Upper lobe of right lung (tissue), 1 donor: Measurements from ENCODE around the gene C10orf53. TPM values are rescaled to one million over a fixed set of nuclear protein-coding genes. Genes with fewer than 3 reads are reported as not detected.
"Not testable (repeated sequence)": the region's sequence is repeated elsewhere in the genome, so short reads cannot be mapped to it uniquely, and the experiment has no call there.

Experiments
- ATAC-seq: fragments of 200-7000 bp; cut with Tn5 transposase; one replicate; pipeline ENCODE4 v1.9.1; 2020; ENCODE audit warnings: mild to moderate bottlenecking, moderate library complexity
- DNase-seq: peaks from one replicate; pipeline ENCODE4 v3.0.0-alpha.2; 2020
- H3K27ac ChIP-seq: fragments of 200-600 bp; one replicate; pipeline ENCODE4 v1.8.0; 2022
- H3K27me3 ChIP-seq: fragments of 200-600 bp; one replicate; pipeline ENCODE4 v1.8.0; 2022; ENCODE audit warnings: mild to moderate bottlenecking
- H3K36me3 ChIP-seq: fragments of 200-600 bp; one replicate; pipeline ENCODE4 v1.8.0; 2022
- H3K4me1 ChIP-seq: fragments of 200-600 bp; one replicate; pipeline ENCODE4 v1.8.0; 2022
- H3K4me3 ChIP-seq: fragments of 200-600 bp; one replicate; pipeline ENCODE4 v1.8.0; 2022; ENCODE audit warnings: mild to moderate bottlenecking
- H3K9me3 ChIP-seq: fragments of 200-600 bp; one replicate; pipeline ENCODE4 v1.8.0; 2022
- intact Hi-C: fragments of 100-400 bp; cut with DNase I; formaldehyde crosslinking; loops from one replicate; pipeline ENCODE4 v1.11.0; 2022
- total RNA-seq: library from RNA; stranded (reverse); fragmentation: NEBNext Ultra II Directional; extraction: Animal tissue kit (Norgen Biotek cat#: 25700); gene quantifications from one replicate; pipeline ENCODE4 v1.2.1, GENCODE V29; 2021
- TF ChIP-seq, protein P1 (sequence below): fragments of 200-600 bp; IDR thresholded peaks from one replicate; pipeline ENCODE4 v1.8.0; 2022; ENCODE audit warnings: antibody characterized with exemption
- donor health status: DM: no; HTN: yes; CAD: no; lungs with severe emphysema.

C10orf53 gene
- total RNA-seq, 1 donor from 2014 or later: not detected

DNA sequence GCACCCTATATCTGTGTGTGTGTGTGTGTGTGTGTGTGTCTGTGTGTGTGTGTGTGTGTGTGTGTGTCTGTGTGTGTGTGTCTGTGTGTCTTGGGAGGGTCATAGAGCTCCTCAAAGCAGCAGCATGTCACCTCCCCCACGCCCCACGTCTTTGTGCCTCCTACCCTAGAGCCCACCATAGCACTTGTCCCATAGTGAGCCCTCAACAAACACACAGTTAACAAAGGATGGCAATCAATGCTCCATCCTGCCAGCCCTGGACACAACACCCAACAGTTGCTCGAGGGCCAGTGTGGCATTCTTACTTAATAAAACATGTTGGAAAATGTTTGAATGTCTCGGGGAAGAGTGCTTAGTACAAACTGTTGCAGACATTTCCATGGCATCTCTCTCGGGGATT lies 30.5 kb downstream of the C10orf53 start:
- intact Hi-C loops: no loop called here
- no peak overlapping the region for H3K27ac ChIP-seq
- ATAC-seq (no peak), DNase-seq (no peak)
- H3K27me3 ChIP-seq: no peaks in the 10 kb centered on the region
- H3K4me1 ChIP-seq: no peaks in the 10 kb centered on the region
- TF ChIP-seq, protein P1, sequence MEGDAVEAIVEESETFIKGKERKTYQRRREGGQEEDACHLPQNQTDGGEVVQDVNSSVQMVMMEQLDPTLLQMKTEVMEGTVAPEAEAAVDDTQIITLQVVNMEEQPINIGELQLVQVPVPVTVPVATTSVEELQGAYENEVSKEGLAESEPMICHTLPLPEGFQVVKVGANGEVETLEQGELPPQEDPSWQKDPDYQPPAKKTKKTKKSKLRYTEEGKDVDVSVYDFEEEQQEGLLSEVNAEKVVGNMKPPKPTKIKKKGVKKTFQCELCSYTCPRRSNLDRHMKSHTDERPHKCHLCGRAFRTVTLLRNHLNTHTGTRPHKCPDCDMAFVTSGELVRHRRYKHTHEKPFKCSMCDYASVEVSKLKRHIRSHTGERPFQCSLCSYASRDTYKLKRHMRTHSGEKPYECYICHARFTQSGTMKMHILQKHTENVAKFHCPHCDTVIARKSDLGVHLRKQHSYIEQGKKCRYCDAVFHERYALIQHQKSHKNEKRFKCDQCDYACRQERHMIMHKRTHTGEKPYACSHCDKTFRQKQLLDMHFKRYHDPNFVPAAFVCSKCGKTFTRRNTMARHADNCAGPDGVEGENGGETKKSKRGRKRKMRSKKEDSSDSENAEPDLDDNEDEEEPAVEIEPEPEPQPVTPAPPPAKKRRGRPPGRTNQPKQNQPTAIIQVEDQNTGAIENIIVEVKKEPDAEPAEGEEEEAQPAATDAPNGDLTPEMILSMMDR: no peak
- no peak overlapping the region for H3K4me3 ChIP-seq
- H3K9me3 ChIP-seq: no peaks in the 10 kb centered on the region
- H3K36me3 ChIP-seq: no peaks in the 10 kb centered on the region

DNA sequence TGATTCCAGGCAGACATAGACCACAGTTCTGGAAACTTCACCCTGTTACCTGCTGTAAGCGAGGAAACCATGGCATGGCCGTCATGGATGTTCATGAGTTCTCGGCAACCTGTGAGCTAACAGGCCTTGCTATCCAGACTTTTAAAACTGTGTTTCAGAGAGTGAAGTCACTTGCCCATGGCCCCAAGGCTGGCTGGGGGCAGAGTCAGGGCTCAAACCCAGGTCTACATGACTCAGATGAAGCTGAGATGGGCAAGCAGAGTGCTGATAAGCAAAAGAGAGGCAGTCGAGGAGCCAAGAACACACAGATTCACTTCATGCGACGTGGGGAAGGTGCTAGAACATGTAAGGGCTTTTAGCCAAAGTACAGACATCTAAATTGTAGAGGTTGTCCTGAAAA lies 31.5 kb downstream of the C10orf53 start:
- Histone ChIP-seq H3K4me3 (no peak overlapping the region), H3K36me3 (no peaks in the 10 kb centered on the region), H3K4me1 (no peaks in the 10 kb centered on the region), H3K27me3 (no peaks in the 10 kb centered on the region), H3K27ac (no peak overlapping the region), H3K9me3 (no peaks in the 10 kb centered on the region)
- intact Hi-C loops: no loop called here
- no peak for ATAC-seq
- TF ChIP-seq, protein P1: no peak
- no peak for DNase-seq

DNA sequence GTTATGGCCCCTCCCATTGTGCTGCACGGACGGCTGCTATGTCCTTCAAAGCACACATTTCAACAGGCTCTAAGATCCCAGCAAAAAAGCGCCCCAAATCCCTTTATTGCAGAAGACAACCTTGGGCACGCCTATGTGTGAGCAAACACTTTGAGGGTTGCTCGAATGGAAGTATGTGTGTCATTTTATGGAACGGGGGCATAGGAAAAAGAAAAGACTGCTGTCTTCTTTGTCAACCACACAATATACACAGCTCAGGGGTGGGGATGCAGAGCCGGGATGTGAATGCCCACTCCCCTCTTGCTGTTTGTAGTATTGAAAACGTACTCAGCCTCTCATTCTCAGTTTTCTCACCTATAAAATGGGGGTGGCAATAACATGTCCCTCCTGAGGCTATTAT lies 32.0 kb downstream of the C10orf53 start:
- ATAC-seq (no peak), DNase-seq (no peak)
- Histone ChIP-seq H3K27me3 (no peaks in the 10 kb centered on the region), H3K4me3 (no peak overlapping the region), H3K4me1 (no peaks in the 10 kb centered on the region), H3K27ac (no peak overlapping the region), H3K9me3 (no peaks in the 10 kb centered on the region), H3K36me3 (no peaks in the 10 kb centered on the region)
- intact Hi-C loops: no loop called here
- TF ChIP-seq, protein P1: no peak

DNA sequence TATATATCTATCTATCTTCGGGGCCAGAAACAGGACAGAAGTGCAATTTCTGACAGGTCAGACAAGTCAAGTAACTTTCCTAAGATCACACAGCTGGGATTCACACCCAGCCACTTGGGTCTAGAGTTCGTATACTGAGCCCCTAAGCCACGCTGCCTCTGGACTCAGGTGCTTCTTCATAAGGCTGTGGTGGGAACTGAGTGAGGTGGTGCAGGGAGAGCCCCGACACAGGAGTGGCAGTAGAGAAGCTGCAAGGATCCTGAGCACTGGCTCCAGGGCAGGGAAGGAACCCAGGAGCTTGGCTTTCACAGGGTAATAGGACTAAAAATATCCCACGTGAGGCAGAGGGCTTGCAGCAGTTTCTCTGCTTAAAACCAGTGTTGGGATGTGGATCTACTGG lies 33.8 kb downstream of the C10orf53 start:
- TF ChIP-seq, protein P1: no peak
- no peaks in the 10 kb centered on the region for H3K9me3 ChIP-seq
- no peaks in the 10 kb centered on the region for H3K36me3 ChIP-seq
- H3K4me3 ChIP-seq: no peak overlapping the region
- H3K4me1 ChIP-seq: no peaks in the 10 kb centered on the region
- H3K27me3 ChIP-seq: no peaks in the 10 kb centered on the region
- no peak overlapping the region for H3K27ac ChIP-seq
- intact Hi-C loops: no loop called here
- DNase-seq: no peak
- ATAC-seq: no peak

DNA sequence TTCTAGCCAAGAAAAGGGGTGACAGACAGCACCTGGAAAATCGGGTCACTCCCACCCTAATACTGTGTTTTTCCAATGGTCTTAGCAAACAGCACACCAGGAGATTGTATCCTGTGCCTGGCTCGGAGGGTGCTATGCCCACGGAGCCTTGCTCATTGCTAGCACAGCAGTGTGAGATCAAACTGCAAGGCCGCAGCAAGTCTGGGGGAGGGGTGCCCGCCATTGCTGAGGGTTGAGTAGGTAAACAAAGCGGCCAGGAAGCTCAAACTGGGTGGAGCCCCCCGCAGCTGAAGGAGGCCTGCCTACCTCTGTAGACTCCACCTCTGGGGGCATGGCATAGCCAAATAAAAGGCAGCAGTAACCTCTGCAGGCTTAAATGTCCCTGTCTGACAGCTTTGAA lies 35.7 kb downstream of the C10orf53 start:
- H3K4me3 ChIP-seq, H3K9me3 ChIP-seq, H3K27ac ChIP-seq, H3K36me3 ChIP-seq, intact Hi-C loops, H3K27me3 ChIP-seq, DNase-seq, ATAC-seq, H3K4me1 ChIP-seq: not testable (repeated sequence)

DNA sequence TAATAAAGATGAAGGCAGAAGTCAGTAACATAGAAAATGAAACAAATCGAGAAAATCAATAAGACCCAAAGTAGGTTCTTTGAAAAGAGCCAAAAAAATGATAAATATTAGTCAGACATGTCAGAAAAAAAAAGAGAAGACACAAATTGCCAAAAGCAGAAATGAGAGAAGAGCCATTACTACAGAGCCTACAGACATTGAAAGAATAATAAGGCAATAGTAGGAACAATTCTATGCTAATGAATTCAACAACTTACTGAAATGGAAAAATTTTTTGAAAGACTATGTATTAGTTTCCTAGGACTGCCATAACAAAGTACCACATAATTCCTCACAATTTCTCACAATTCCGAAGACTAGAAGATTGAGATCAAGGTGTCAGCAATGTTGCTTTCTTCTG lies 47.1 kb downstream of the C10orf53 start:
- intact Hi-C loops: no loop called here
- DNase-seq (no peak), ATAC-seq (no peak)
- H3K36me3 ChIP-seq: no peaks in the 10 kb centered on the region
- H3K4me3 ChIP-seq: no peak overlapping the region
- H3K4me1 ChIP-seq: no peaks in the 10 kb centered on the region
- peaks cover 3% of the 10 kb centered on the region for H3K9me3 ChIP-seq
- H3K27me3 ChIP-seq: no peaks in the 10 kb centered on the region
- H3K27ac ChIP-seq: no peak overlapping the region
- TF ChIP-seq, protein P1: no peak
